Endothelial cell of umbilical vein (primary cell): ENCODE results near the gene PSMA3. TPM values are rescaled to one million over a fixed set of nuclear protein-coding genes. Genes with fewer than 3 reads are reported as not detected.

ENCODE experiments used
- BruUV-seq: library from RNA; stranded (reverse); fragments of 400-500 nt; replicated peaks from 2 replicates; lab custom pipeline; 2021; lab: Mats Ljungman, UMichigan
- CTCF ChIA-PET: fragments of 300-600, 350-600 bp; sonication (Branson Sonifier 250); formaldehyde crosslinking; loops from one replicate; lab custom pipeline; 2021; ENCODE audit warnings: antibody characterized with exemption, inconsistent platforms; lab: Charles Lee
- POLR2A ChIA-PET: fragments of 300-600, 350-600 bp; sonication (Branson Sonifier 250); formaldehyde crosslinking; loops from one replicate; lab custom pipeline; 2021; ENCODE audit warnings: antibody characterized with exemption, inconsistent platforms; lab: Charles Lee
- DNase-seq: peaks from one replicate; pipeline ENCODE4 v3.0.0-alpha.2; 2011; ENCODE audit warnings: low read depth, low spot score
- FAIRE-seq: peaks from 2 replicates; lab custom pipeline; 2011; peaks lifted over from hg19 to GRCh38; lab: Jason Lieb, UNC
- H2AFZ ChIP-seq: 2 replicates; pipeline ENCODE4 v1.6.0; 2012; ENCODE audit warnings: low read depth, low read length, control low read depth, inconsistent platforms
- H3K27ac ChIP-seq: 2 replicates; pipeline ENCODE4 v1.5.1; 2011; ENCODE audit warnings: low read depth, mild to moderate bottlenecking, control low read depth, low read length, moderate library complexity; ENCODE audit not compliant: insufficient read depth
- H3K27me3 ChIP-seq, 2 experiments: 2 replicates each; pipeline versions ENCODE4 v1.6.0 to v1.6.1; 2011; ENCODE audit warnings: low read length in 2 of 2, mixed read lengths in 1 of 2; ENCODE audit not compliant: control insufficient read depth in 2 of 2, insufficient read depth in 2 of 2
- H3K36me3 ChIP-seq, 2 experiments: 2 replicates in 1 of 2; 3 replicates in 1 of 2; pipeline ENCODE4 v1.5.1; 2011; ENCODE audit warnings: low read length in 2 of 2, mild to moderate bottlenecking in 1 of 2, moderate library complexity in 1 of 2; ENCODE audit not compliant: control insufficient read depth in 2 of 2, insufficient read depth in 2 of 2; ENCODE audit errors: extremely low read depth in 1 of 2
- H3K4me1 ChIP-seq: 3 replicates; pipeline ENCODE4 v1.5.1; 2011; ENCODE audit warnings: mild to moderate bottlenecking, low read length; ENCODE audit not compliant: control insufficient read depth, insufficient read depth; ENCODE audit errors: extremely low read depth
- H3K4me2 ChIP-seq: 2 replicates; pipeline ENCODE4 v1.6.1; 2011; ENCODE audit warnings: low read length, control low read depth, mixed read lengths; ENCODE audit not compliant: insufficient read depth
- H3K4me3 ChIP-seq, 3 experiments: fragments of 200-600 bp in 1 of 3; sonication (generic), shearing (Covaris generic) in 1 of 3; replicated peaks in 1 of 3; 2 replicates each; pipeline ENCODE4 v1.5.1; 2011 to 2016; ENCODE audit warnings: control low read depth in 3 of 3, low read length in 3 of 3, mild to moderate bottlenecking in 2 of 3, inconsistent platforms in 1 of 3, low read depth in 1 of 3, moderate library complexity in 1 of 3; ENCODE audit not compliant: insufficient read depth in 1 of 3
- H3K79me2 ChIP-seq: 2 replicates; pipeline ENCODE4 v1.6.0; 2012; ENCODE audit warnings: low read length, inconsistent platforms; ENCODE audit not compliant: control insufficient read depth, insufficient read depth
- H3K9ac ChIP-seq: replicated peaks from 2 replicates; pipeline ENCODE3; 2011; ENCODE audit warnings: low read length, control low read depth; ENCODE audit not compliant: insufficient read depth; ENCODE audit errors: extremely low read depth
- H3K9me1 ChIP-seq: replicated peaks from 3 replicates; pipeline ENCODE4 v1.6.0; 2011; ENCODE audit warnings: mild to moderate bottlenecking, low read length; ENCODE audit not compliant: control insufficient read depth, insufficient read depth; ENCODE audit errors: extremely low read depth
- H3K9me3 ChIP-seq: replicated peaks from 2 replicates; pipeline ENCODE4 v1.5.1; 2012; ENCODE audit warnings: low read length, inconsistent platforms; ENCODE audit not compliant: control insufficient read depth, insufficient read depth
- H4K20me1 ChIP-seq: replicated peaks from 2 replicates; pipeline ENCODE3; 2011; ENCODE audit warnings: mild to moderate bottlenecking, low read length; ENCODE audit not compliant: control insufficient read depth, insufficient read depth; ENCODE audit errors: extremely low read depth
- CTCF ChIP-seq, 2 donors: IDR thresholded peaks; 1 replicate in 1 of 2; 2 replicates in 1 of 2; pipeline ENCODE4 v1.5.1; 2011; ENCODE audit warnings: low read length in 2 of 2, mild to moderate bottlenecking in 2 of 2, moderate library complexity in 2 of 2, control low read depth in 1 of 2, inconsistent platforms in 1 of 2, low read depth in 1 of 2; ENCODE audit not compliant: insufficient read depth in 1 of 2; ENCODE audit errors: extremely low read depth in 1 of 2
- EZH2 ChIP-seq: IDR thresholded peaks from 2 replicates; pipeline ENCODE4 v1.6.1; 2012; ENCODE audit warnings: borderline replicate concordance, low read depth, mild to moderate bottlenecking, moderate library complexity, low read length, inconsistent platforms; ENCODE audit not compliant: severe bottlenecking
- FOS ChIP-seq: IDR thresholded peaks from 2 replicates; pipeline ENCODE4 v1.6.1; 2011; ENCODE audit warnings: mild to moderate bottlenecking, low read length, moderate library complexity, borderline replicate concordance; ENCODE audit not compliant: insufficient read depth
- GATA2 ChIP-seq: IDR thresholded peaks from 2 replicates; pipeline ENCODE4 v1.7.0; 2011; ENCODE audit warnings: low read depth, mild to moderate bottlenecking, moderate library complexity, mixed read lengths, low read length; ENCODE audit not compliant: insufficient read length, insufficient read depth
- MAX ChIP-seq: IDR thresholded peaks from 2 replicates; pipeline ENCODE4 v1.6.1; 2011; ENCODE audit not compliant: insufficient read depth, insufficient read length
- MYC ChIP-seq: IDR thresholded peaks from one replicate; pipeline ENCODE4 v1.6.1; 2011; ENCODE audit warnings: mild to moderate bottlenecking, low read depth, low read length
- POLR2A ChIP-seq: IDR thresholded peaks from 2 replicates; pipeline ENCODE4 v1.6.1; 2012; ENCODE audit warnings: low read depth, mild to moderate bottlenecking, control low read depth, low read length
- POLR2AphosphoS5 ChIP-seq: IDR thresholded peaks from 2 replicates; pipeline ENCODE4 v1.6.1; 2012; ENCODE audit warnings: low read depth, mild to moderate bottlenecking, control low read depth, low read length, moderate library complexity; ENCODE audit not compliant: insufficient read depth
- dilution Hi-C: fragments of 300-500 bp; cut with MboI; formaldehyde crosslinking; loops from one replicate; pipeline ENCODE4 v1.15.0; 2019; ENCODE audit warnings: low sequenced_read_pairs; ENCODE audit not compliant: extremely low pct_ligation_motif_present
- intact Hi-C: fragments of 100-400 bp; cut with micrococcal nuclease; formaldehyde crosslinking; loops from one replicate; pipeline ENCODE4 v1.10.0; 2022
- polyA plus RNA-seq, 4 experiments: library from polyadenylated mRNA; depleted of rRNA in 3 of 4; stranded (reverse) in 3 of 4; unstranded in 1 of 4; fragments of >200 nt; gene quantifications; 2 replicates each; pipeline versions ENCODE4 v1.2.1 to v1.2.3, GENCODE V29; 2011 to 2012; ENCODE audit warnings: missing spikeins in 1 of 4
- total RNA-seq: library from RNA; stranded (reverse); gene quantifications from 2 replicates; pipeline ENCODE4 v1.2.3, GENCODE V29; 2021

The PSMA3 gene
- total and polyA plus RNA-seq, 2 donors (not counting 3 experiments of a cell fraction or from before 2014, with no cell fraction given) = 240 to 297 TPM

- intact Hi-C loops (no loop called here), dilution Hi-C loops (no loop called here)
- POLR2A ChIA-PET = interaction anchor here (2.4 kb wide), 1 partner anchor 13 kb away, joined by 6 read pairs; the partner anchor contains the start of gene ARID4A
- Histone ChIP-seq H3K79me2 (peaks cover 75% of the 10 kb centered on the region), H2AFZ (no peak overlapping the region), H3K9ac (no peak overlapping the region), H3K27me3 (no peaks in the 10 kb centered on the region), H3K4me1 (peaks cover 25% of the 10 kb centered on the region), H3K9me1 (no peaks in the 10 kb centered on the region), H3K9me3 (no peaks in the 10 kb centered on the region), H3K27ac (no peak overlapping the region), H3K4me3 (no peak overlapping the region), H4K20me1 (peaks cover 4% of the 10 kb centered on the region), H3K36me3 (peaks cover 10 to 27% of the 10 kb centered on the region in 2 experiments), H3K4me2 (no peak overlapping the region)
- CTCF ChIA-PET = interaction anchor here (1.0 kb wide), 1 partner anchor 12 kb away, joined by 4 read pairs; no protein-coding TSS in a partner anchor
- no peak for DNase-seq
- no TSS peak for BruUV-seq
- FAIRE-seq = no peak
- TF ChIP-seq CTCF (IDR thresholded peaks at IDR 0.05; ENCODE audit: extremely low read depth in 1 of 2, insufficient read depth in 1 of 2, low read depth in 1 of 2, low read length in 2 of 2) = no peak
- no peak for TF ChIP-seq POLR2A
- no peak for TF ChIP-seq MYC
- TF ChIP-seq GATA2 = no peak
- TF ChIP-seq FOS = no peak
- TF ChIP-seq EZH2 = no peak
- TF ChIP-seq POLR2AphosphoS5 = no peak
- TF ChIP-seq MAX = no peak
Measured at GRCh38 chr14:58285132-58285531, 40.5 kb downstream of the PSMA3 start.
